ENCODE data around the gene RPL38.

The RPL38 gene

GRCh38 chr17:74224959-74225725 lies 21.7 kb downstream of the RPL38 start:
- no peak for DNase-seq (ENCODE audit: low read depth, low spot score)

DNA sequence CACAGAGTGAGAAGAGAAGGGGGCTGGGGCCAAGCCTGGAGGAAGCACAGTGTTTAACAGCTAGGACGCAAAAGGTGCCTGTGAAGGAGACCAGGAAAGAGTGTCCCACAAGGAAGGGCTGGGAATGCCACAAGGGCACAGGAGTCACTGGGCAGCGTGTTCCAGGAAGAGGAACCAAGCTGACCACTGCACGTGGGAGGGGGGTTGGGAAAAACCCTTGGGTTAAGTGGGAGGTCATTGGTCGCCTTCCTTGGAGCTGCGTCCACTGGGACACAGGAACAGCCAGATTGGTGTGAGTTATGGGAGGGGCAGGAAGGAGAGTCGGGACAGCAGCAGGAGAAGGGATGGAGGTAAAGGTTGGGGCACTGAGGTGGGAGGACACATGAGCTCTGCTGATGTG lies 22.8 kb downstream of the RPL38 start:
- no peak for DNase-seq (ENCODE audit: low read depth, low spot score)

- no peak for DNase-seq (ENCODE audit: low read depth, low spot score)
These were observed 24.0 kb downstream of the RPL38 start for GRCh38 chr17:74227271-74228080.

- DNase-seq (ENCODE audit: low read depth, low spot score), result no peak
These were observed 25.0 kb downstream of the RPL38 start for GRCh38 chr17:74228306-74228978.

DNA sequence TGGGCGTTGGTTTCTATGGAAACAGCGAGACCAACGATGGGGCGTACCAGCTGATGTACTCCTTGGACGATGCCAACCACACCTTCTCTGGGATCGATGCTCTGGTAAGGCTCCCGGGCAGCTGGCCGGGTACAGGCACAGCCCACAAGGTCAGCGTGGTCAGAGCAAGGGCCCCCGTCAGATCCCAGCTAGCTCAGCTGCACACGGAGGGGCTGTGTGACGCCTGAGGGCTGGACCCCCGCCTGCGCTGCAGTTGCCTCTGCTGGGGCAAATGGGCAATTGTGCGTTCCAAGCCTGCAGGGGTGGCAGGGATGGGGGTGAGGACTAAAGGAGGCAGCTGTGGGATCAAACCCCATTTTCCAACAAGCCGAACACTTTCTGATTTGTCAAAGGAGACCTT lies 27.4 kb downstream of the RPL38 start:
- DNase-seq (ENCODE audit: low read depth, low spot score), result no peak

DNA sequence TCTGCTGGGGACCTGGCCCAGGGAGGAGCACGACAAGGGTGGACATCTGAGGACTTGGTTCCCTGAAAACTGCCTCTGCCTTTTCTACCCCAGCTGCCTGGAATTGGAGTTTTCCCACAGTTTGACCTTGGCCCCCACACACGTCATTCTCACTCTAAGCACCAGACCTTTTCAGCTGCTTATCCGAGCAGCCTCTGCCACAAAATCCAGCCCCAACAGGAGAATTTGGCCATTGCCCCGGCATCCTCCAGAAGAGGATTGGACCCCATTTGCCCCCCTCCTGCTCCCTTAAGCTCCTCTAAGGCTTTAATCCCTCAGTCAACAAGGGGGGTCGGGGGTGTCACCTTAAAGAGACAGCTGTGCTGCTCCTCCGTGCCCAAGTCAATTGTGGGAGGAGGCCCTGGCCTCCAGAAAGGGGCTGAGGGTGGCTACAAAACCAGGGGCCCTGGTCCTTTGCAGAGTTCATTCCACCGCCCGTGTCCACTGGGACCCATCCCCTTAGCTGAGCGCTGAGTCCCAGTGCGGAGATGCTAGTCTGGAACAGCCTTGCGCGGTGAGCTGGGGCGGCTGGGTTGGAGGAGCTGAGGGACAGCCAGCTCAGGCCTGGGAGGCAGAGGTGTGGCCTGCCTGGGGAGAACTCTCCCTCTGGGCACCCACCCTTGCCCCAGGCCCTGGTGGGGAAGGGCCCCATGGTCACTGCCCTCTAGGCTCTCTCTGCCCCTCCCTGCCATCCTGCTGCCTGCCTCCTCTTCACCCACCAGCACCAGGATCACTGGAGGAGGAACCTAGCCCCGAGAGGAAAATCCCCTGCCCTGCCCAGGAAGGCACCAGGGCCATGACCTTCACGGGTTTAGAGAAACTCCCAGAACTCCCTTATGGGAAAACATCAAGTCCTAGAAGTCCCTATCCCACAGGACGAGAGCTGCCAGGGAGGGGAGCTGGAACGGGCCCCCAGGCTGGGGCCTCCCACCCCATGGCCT lies 28.7 kb downstream of the RPL38 start:
- no peak for DNase-seq (ENCODE audit: low read depth, low spot score)

DNA sequence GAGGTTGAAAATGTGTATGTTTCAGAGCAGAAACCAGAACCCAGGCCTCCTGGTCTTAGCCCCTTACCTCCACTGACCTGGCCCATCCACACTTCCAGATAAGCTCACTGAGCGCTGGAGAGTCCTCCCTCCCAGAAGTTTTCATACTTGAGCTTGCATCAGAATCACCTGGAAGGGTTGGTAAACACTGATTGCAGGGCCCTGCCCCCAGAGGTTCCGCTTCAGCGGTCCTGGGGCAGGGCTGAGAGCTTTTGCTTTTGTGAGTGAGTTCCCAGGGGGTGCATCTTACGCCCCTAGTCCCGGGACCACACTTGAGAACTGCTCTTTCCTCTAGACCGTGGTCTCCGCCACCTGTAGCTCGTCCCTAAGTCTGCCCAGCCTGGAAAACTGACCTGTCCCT lies 30.5 kb downstream of the RPL38 start:
- no peak for DNase-seq (ENCODE audit: low read depth, low spot score)

GRCh38 chr17:74234486-74234885 lies 31.0 kb downstream of the RPL38 start:
- DNase-seq (ENCODE audit: low read depth, low spot score), result no peak

DNA sequence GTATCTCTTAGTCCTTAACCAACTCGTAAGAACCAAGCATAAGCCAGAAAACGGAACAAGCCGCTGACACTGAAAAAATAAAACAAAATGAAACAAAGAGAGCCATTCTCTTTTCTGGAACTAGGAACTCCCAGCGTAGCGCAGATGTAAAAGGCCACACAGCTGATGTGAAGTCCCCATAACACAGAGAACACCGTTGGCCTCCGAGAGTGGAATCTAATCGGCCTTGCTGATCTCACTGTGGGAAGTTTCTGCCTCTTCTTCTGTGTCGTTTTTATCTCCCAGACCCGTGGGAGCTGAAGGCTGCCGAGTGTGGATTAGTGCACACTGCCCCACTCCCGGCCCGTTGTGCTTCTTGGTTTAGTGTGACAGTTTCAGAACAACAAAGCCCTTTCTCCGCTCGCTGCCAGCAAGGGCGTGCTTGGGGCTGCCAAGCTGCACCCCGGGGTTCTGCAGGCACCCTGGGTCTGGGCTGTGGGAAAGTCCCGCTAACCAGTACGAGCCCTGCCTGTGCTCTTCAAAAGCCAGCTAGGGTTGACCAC lies 31.6 kb downstream of the RPL38 start:
- no peak for DNase-seq (ENCODE audit: low read depth, low spot score)

GRCh38 chr17:74235911-74236371 lies 32.5 kb downstream of the RPL38 start:
- DNase-seq (ENCODE audit: low read depth, low spot score), result no peak

DNA sequence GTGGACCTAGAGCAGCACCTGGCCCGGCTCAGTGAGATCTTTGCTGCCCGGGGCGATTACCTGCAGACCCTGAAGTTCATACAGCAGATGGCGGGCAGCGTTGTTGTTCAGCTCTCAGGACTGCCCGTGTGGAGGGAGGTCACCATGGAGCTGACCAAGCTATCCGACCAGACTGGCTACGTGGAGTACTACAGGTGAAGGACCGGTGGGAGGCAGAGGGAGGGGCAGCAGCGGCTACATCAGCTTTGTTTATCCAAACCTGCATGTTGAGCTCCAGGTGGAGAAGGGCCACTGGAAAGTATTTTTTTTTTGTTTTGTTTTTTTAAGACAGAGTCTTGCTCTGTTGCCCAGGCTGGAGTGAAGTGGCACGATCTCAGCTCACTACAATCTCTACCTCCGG lies 33.8 kb downstream of the RPL38 start:
- DNase-seq (ENCODE audit: low read depth, low spot score), result no peak

- DNase-seq (ENCODE audit: low read depth, low spot score), result no peak
These were observed 35.7 kb downstream of the RPL38 start for GRCh38 chr17:74239172-74239571.

GRCh38 chr17:74240618-74241205 lies 37.2 kb downstream of the RPL38 start:
- DNase-seq (ENCODE audit: low read depth, low spot score), result no peak

- DNase-seq (ENCODE audit: low read depth, low spot score), result no peak
These were observed 38.0 kb downstream of the RPL38 start for GRCh38 chr17:74241431-74241830.

DNA sequence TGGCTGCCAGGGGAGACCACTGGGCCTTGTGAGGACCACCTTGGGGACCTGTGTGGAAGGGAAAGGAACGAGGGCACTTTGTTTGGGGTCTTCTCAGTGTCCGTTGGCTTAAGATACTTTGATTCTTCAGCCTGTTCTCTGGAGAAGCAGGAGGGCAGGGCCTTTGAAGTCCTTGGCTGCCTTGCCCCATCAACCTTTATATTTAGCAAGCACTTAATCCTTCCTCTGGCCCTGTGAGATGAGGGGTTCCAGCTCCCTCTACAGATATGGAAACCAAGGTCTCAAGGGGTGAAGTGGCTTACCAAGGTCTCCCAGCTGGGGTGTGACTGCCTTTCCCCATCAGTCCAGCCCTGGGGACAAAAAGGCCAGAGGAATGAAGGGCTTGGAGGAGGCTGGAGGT lies 38.4 kb downstream of the RPL38 start:
- DNase-seq (ENCODE audit: low read depth, low spot score), result no peak

GRCh38 chr17:74243013-74243755 lies 39.7 kb downstream of the RPL38 start:
- no peak for DNase-seq (ENCODE audit: low read depth, low spot score)

- no peak for DNase-seq (ENCODE audit: low read depth, low spot score)
These were observed 40.6 kb downstream of the RPL38 start for GRCh38 chr17:74244128-74244527.

DNA sequence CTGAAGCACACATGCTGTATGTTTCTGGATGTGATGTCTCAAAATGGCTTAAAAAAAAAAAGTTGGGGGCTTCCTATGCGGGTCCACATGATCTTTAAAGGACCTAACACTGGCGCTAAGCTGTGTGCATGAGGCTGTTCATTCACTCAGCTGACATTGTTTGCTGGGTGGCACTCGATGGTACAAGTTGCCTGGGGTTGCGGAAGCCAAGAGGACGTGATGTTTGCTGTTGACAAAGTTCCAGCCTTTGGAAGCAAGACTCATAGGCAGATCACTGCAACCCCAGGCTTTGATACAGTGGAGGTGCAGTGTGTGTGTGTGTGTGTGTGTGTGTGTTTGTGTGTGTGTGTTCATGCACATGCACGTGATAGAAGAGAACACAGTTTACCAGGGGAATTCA lies 41.1 kb downstream of the RPL38 start:
- no peak for DNase-seq (ENCODE audit: low read depth, low spot score)

- DNase-seq (ENCODE audit: low read depth, low spot score), result no peak
These were observed 41.8 kb downstream of the RPL38 start for GRCh38 chr17:74245145-74245831.

All from iPS DF 19.7 (cell line).